ENCODE data around the gene CTSO.

- TF ChIP-seq, protein P1, sequence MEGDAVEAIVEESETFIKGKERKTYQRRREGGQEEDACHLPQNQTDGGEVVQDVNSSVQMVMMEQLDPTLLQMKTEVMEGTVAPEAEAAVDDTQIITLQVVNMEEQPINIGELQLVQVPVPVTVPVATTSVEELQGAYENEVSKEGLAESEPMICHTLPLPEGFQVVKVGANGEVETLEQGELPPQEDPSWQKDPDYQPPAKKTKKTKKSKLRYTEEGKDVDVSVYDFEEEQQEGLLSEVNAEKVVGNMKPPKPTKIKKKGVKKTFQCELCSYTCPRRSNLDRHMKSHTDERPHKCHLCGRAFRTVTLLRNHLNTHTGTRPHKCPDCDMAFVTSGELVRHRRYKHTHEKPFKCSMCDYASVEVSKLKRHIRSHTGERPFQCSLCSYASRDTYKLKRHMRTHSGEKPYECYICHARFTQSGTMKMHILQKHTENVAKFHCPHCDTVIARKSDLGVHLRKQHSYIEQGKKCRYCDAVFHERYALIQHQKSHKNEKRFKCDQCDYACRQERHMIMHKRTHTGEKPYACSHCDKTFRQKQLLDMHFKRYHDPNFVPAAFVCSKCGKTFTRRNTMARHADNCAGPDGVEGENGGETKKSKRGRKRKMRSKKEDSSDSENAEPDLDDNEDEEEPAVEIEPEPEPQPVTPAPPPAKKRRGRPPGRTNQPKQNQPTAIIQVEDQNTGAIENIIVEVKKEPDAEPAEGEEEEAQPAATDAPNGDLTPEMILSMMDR (IDR thresholded peaks at IDR 0.05 in 8 of 11, conservative IDR thresholded peaks at IDR 0.05 in 3 of 11): no peak
- no peak for TF ChIP-seq POLR2AphosphoS5 (IDR thresholded peaks at IDR 0.05)
Measured at GRCh38 chr4:155900381-155900780, 53.3 kb downstream of the CTSO start.
